K562 (cell line): ENCODE data around the gene ANKMY1. TPM values are rescaled to one million over a fixed set of nuclear protein-coding genes. Genes with fewer than 3 reads are reported as not detected.
A peak's percentile ranks its signal among the peaks of the same experiment; 100 is the strongest.

Experiments used
- ATAC-seq: fragments of 200-7000 bp; cut with Tn5 transposase; 3 replicates; pipeline ENCODE4 v1.9.1; 2020; ENCODE audit warnings: moderate library complexity
- BruUV-seq: library from RNA; stranded (reverse); fragments of 400-500 nt; replicated peaks from 2 replicates; lab custom pipeline; 2021; lab: Mats Ljungman, UMichigan
- CTCF ChIA-PET: fragments of 300-600 bp; formaldehyde crosslinking; extraction: SDS; loops from one replicate; lab custom pipeline; 2021; ENCODE audit warnings: low intra/inter-chr PET ratio; lab: Yijun Ruan, JAX
- POLR2A ChIA-PET: fragments of 300-600, 350-650 bp; sonication (Branson Sonifier 250); formaldehyde crosslinking; extraction: SDS; loops from one replicate; lab custom pipeline; 2021; ENCODE audit warnings: antibody characterized with exemption, inconsistent platforms; lab: Yijun Ruan, JAX
- DNase-seq, 4 experiments: peaks; one replicate each; pipeline versions ENCODE4 v3.0.0 to v3.0.0-alpha.2; 2011 to 2018; ENCODE audit warnings: low spot score in 3 of 4, mixed read lengths in 3 of 4; ENCODE audit errors: extremely low read depth in 1 of 4
- FAIRE-seq: peaks from 2 replicates; lab custom pipeline; 2011; peaks lifted over from hg19 to GRCh38; lab: Jason Lieb, UNC
- H2AFZ ChIP-seq: 2 replicates; pipeline ENCODE4 v1.6.0; 2011; ENCODE audit warnings: low read depth, low read length, control low read depth, inconsistent platforms
- H3K27ac ChIP-seq: fragments of 200-600 bp; 3 replicates; pipeline ENCODE4 v1.8.0; 2011; ENCODE audit warnings: low read depth, mild to moderate bottlenecking, control low read depth, inconsistent platforms, low read length, moderate library complexity, mixed read lengths; ENCODE audit errors: extremely low read depth
- H3K27me3 ChIP-seq, 2 experiments: fragments of 300-600 bp in 1 of 2; 2 replicates in 1 of 2; 3 replicates in 1 of 2; pipeline versions ENCODE4 v1.6.0 to v1.8.0; 2011; ENCODE audit warnings: inconsistent platforms in 2 of 2, low read length in 2 of 2, mild to moderate bottlenecking in 1 of 2, mixed read lengths in 1 of 2, moderate library complexity in 1 of 2; ENCODE audit not compliant: control insufficient read depth in 2 of 2, insufficient read depth in 2 of 2
- H3K36me3 ChIP-seq: fragments of 300-600 bp; 3 replicates; pipeline ENCODE4 v1.8.0; 2011; ENCODE audit warnings: mild to moderate bottlenecking, low read length, inconsistent platforms; ENCODE audit not compliant: control insufficient read depth, insufficient read depth
- H3K4me1 ChIP-seq, 2 experiments: fragments of 200-600 bp in 1 of 2; replicated peaks in 1 of 2; 2 replicates in 1 of 2; 3 replicates in 1 of 2; pipeline versions ENCODE4 v1.5.1 to v1.8.0; 2011; ENCODE audit warnings: inconsistent platforms in 2 of 2, low read length in 2 of 2, mild to moderate bottlenecking in 1 of 2, mixed read lengths in 1 of 2, moderate library complexity in 1 of 2; ENCODE audit not compliant: control insufficient read depth in 2 of 2, insufficient read depth in 2 of 2
- H3K4me2 ChIP-seq: 2 replicates; pipeline ENCODE4 v1.6.1; 2011; ENCODE audit warnings: low read length, control low read depth, inconsistent platforms, mixed read lengths; ENCODE audit not compliant: insufficient read depth
- H3K4me3 ChIP-seq: fragments of 200-600 bp; sonication (generic), shearing (Covaris generic); 2 replicates; pipeline ENCODE4 v1.5.1; 2016; ENCODE audit warnings: control low read depth, inconsistent platforms
- H3K79me2 ChIP-seq: fragments of 200-600 bp; 3 replicates; pipeline ENCODE4 v1.8.0; 2011; ENCODE audit warnings: low read length, inconsistent platforms; ENCODE audit not compliant: control insufficient read depth, insufficient read depth
- H3K9ac ChIP-seq, 2 experiments: 2 replicates each; pipeline versions ENCODE4 v1.6.0 to v1.6.1; 2011; ENCODE audit warnings: low read depth in 2 of 2, low read length in 2 of 2, control low read depth in 1 of 2, inconsistent platforms in 1 of 2, mild to moderate bottlenecking in 1 of 2, mixed read lengths in 1 of 2; ENCODE audit not compliant: insufficient read depth in 1 of 2
- H3K9me1 ChIP-seq: one replicate; pipeline ENCODE4 v1.6.0; 2011; ENCODE audit warnings: inconsistent platforms, mild to moderate bottlenecking, low read length, moderate library complexity; ENCODE audit not compliant: control insufficient read depth, insufficient read depth
- H3K9me3 ChIP-seq: replicated peaks from 2 replicates; pipeline ENCODE4 v1.5.1; 2011; ENCODE audit warnings: low read depth, low read length, inconsistent platforms; ENCODE audit not compliant: control insufficient read depth, insufficient read depth
- H4K20me1 ChIP-seq: replicated peaks from 2 replicates; pipeline ENCODE4 v1.6.1; 2011; ENCODE audit warnings: low read length, inconsistent platforms, mixed read lengths; ENCODE audit not compliant: control insufficient read depth, insufficient read depth
- NFXL1 ChIP-seq: fragments of 450-650 bp; formaldehyde crosslinking; IDR thresholded peaks from 2 replicates; pipeline ENCODE4 v1.4.0; 2021; ENCODE audit warnings: mild to moderate bottlenecking
- POLR2G ChIP-seq: fragments of 200-400 bp; formaldehyde crosslinking; IDR thresholded peaks from 2 replicates; pipeline ENCODE4 v1.6.1; 2017; ENCODE audit warnings: low read depth, mild to moderate bottlenecking, antibody characterized with exemption, low read length, moderate library complexity
- ZBTB8A ChIP-seq: fragments of 450-650 bp; IDR thresholded peaks from 2 replicates; pipeline ENCODE4 v1.6.1; 2018; ENCODE audit warnings: mild to moderate bottlenecking, moderate library complexity; ENCODE audit not compliant: partially characterized antibody
- WGBS: fragments of 100-300 bp; shearing (Covaris generic); methylation state at CpG from one replicate; pipeline ENCODE4 v1.1.6; 2016; ENCODE audit warnings: low coverage, mixed read lengths; ENCODE audit not compliant: insufficient coverage; ENCODE audit errors: missing lambda C conversion rate; 5-methylcytosine and 5-hydroxymethylcytosine counted together
- in situ Hi-C: fragments of 300-500 bp; cut with MboI; formaldehyde crosslinking; loops from 4 replicates; pipeline ENCODE4 v1.15.0; 2018; ENCODE audit warnings: inconsistent platforms, mixed read lengths
- intact Hi-C: fragments of 100-400 bp; cut with micrococcal nuclease; formaldehyde crosslinking; loops from 2 replicates; pipeline ENCODE4 v1.14.2; 2022
- polyA plus RNA-seq, 8 experiments: library from polyadenylated mRNA; depleted of rRNA in 4 of 8; stranded (reverse) in 5 of 8; unstranded in 3 of 8; fragments of >200 nt; fragmentation: Nextera tagmentation in 2 of 8; fragmentation: Illumina TruSeq in 1 of 8; extraction: Ambion mirVana in 2 of 8; extraction: Trizol in 1 of 8; gene quantifications; 2 replicates each; pipeline versions ENCODE4 v1.2.1 to v1.2.3, GENCODE V29; 2011 to 2014; ENCODE audit warnings: inconsistent platforms in 1 of 8, missing spikeins in 1 of 8
- total RNA-seq, 7 experiments: library from RNA; depleted of rRNA in 6 of 7; stranded (reverse); fragments of >200 nt in 6 of 7; fragmentation: Illumina TruSeq in 2 of 7; extraction: Trizol in 2 of 7; gene quantifications; 2 replicates each; pipeline versions ENCODE4 v1.2.1 to v1.2.3, GENCODE V29; 2011 to 2021; ENCODE audit warnings: low replicate concordance in 1 of 7
- TF ChIP-seq, protein P1 (sequence below): fragments of 450-650 bp; conservative IDR thresholded peaks from 2 replicates; pipeline ENCODE4 v1.6.1; 2016; ENCODE audit warnings: missing genetic modification characterization, low read depth, mild to moderate bottlenecking, missing compliant biosample characterization, moderate library complexity

The ANKMY1 gene
- total and polyA plus RNA-seq, 9 of the 15 experiments (the other 6 are each of a cell fraction or from before 2014, with no cell fraction given), result 0.75 to 15.1 (median 11.7) TPM

DNA sequence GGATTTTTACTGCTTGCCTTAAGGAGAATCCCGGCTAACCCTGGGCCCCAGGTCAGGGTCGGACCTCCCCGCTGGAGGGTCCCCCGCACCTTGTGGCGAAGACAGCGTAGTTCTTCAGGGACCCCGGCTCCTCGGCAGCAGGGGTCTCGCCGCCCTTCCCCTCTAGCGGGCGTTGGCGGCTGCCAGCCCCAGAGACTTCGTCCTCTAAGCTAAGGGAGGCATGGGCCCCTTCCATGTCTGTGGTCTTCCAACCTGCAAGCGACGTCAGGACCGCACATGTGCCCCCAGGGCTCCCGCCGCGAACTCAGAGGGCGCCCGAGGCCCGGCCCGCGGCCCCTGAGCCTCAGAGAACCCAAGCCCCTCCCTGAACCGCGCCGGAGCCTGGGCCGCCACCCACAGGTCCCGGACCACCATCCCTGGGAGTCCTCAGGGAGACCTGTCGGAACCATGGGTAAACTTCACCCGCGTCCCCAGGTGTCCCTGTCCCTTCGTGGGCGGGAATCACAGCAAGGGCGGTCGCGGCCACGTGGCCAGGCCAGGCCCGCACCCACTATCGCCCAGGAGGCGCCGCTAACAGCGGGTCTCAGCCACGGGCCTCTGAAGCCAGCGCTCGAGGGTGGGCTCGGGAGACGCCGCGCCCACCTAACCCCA is 562 bp downstream of the ANKMY1 start:
- POLR2A ChIA-PET, result interaction anchor here (0.6 kb wide), 2 partner anchors 38 to 49 kb away, joined by 3 read pairs; no protein-coding TSS in a partner anchor
- Histone ChIP-seq H4K20me1 (no peaks in the 10 kb centered on the region), H3K27ac (no peak overlapping the region), H3K9me1 (no peaks in the 10 kb centered on the region), H3K79me2 (peaks cover 62% of the 10 kb centered on the region), H3K9me3 (peaks cover 1% of the 10 kb centered on the region; the same call in 1 of the 2 replicates), H3K27me3 (no peaks in the 10 kb centered on the region), H3K4me3 (no peak overlapping the region), H3K9ac (no peak overlapping the region), H3K36me3 (peaks cover 41% of the 10 kb centered on the region), H3K4me2 (no peak overlapping the region), H3K4me1 (peaks cover 9 to 34% of the 10 kb centered on the region in 2 experiments; a peak in 4 of 5 replicates), H2AFZ (no peak overlapping the region)
- ATAC-seq (no peak), FAIRE-seq (no peak), DNase-seq (no peak)
- CTCF ChIA-PET, result no interaction called here
- TF ChIP-seq ZBTB8A (no peak), NFXL1 (CRISPR knock-in tag) (no peak), POLR2G (peak; percentile 37; the same call in 1 of the 2 replicates)
- TF ChIP-seq, protein P1, sequence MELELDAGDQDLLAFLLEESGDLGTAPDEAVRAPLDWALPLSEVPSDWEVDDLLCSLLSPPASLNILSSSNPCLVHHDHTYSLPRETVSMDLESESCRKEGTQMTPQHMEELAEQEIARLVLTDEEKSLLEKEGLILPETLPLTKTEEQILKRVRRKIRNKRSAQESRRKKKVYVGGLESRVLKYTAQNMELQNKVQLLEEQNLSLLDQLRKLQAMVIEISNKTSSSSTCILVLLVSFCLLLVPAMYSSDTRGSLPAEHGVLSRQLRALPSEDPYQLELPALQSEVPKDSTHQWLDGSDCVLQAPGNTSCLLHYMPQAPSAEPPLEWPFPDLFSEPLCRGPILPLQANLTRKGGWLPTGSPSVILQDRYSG (tag), result no peak
- over 99% methylated on average over 12 of the region's 51 CpGs for WGBS
- intact Hi-C loops (no loop called here), in situ Hi-C loops (no loop called here)
- no TSS peak for BruUV-seq
